OCI-LY1 (cell line): ENCODE results near the gene ANAPC5.

ENCODE experiments used
- H2AFZ ChIP-seq: fragments of 200-600 bp; sonication (generic), shearing (Covaris generic); 2 replicates; pipeline ENCODE4 v1.6.0; 2014; ENCODE audit warnings: antibody characterized with exemption, mild to moderate bottlenecking, low read length
- H3F3A ChIP-seq: fragments of 200-600 bp; sonication (generic), shearing (Covaris generic); 2 replicates; pipeline ENCODE4 v1.6.0; 2014; ENCODE audit warnings: mild to moderate bottlenecking, antibody characterized with exemption, low read length, moderate library complexity; ENCODE audit not compliant: insufficient read depth
- H3K27ac ChIP-seq: fragments of 200-600 bp; sonication (generic); 2 replicates; pipeline ENCODE4 v1.5.1; 2014; ENCODE audit warnings: low read length, mixed run types, mild to moderate bottlenecking, low read depth; ENCODE audit not compliant: poor library complexity, severe bottlenecking
- H3K27me3 ChIP-seq: fragments of 200-600 bp; sonication (generic); 2 replicates; pipeline ENCODE4 v1.6.0; 2014; ENCODE audit warnings: antibody characterized with exemption, mild to moderate bottlenecking, low read length, moderate library complexity; ENCODE audit not compliant: insufficient read depth
- H3K36me3 ChIP-seq: fragments of 200-600 bp; sonication (generic); 2 replicates; pipeline ENCODE4 v1.6.1; 2014; ENCODE audit warnings: mild to moderate bottlenecking, antibody characterized with exemption, low read length, moderate library complexity, mixed read lengths; ENCODE audit not compliant: insufficient read depth
- H3K4me1 ChIP-seq: fragments of 200-600 bp; sonication (generic); 2 replicates; pipeline ENCODE4 v1.5.1; 2014; ENCODE audit warnings: mild to moderate bottlenecking, low read length, moderate library complexity; ENCODE audit not compliant: insufficient read depth, severe bottlenecking
- H3K4me2 ChIP-seq: fragments of 200-600 bp; sonication (generic), shearing (Covaris generic); 2 replicates; pipeline ENCODE4 v1.6.1; 2014; ENCODE audit warnings: low read length
- H3K4me3 ChIP-seq: fragments of 200-600 bp; sonication (generic); 2 replicates; pipeline ENCODE4 v1.5.1; 2014; ENCODE audit warnings: low read length, low read depth, mild to moderate bottlenecking, mixed read lengths; ENCODE audit not compliant: poor library complexity, severe bottlenecking
- H3K79me2 ChIP-seq: fragments of 200-600 bp; shearing (Covaris generic); 2 replicates; pipeline ENCODE4 v1.6.1; 2016; ENCODE audit warnings: mixed run types, low read length, mixed read lengths; ENCODE audit not compliant: insufficient read depth
- H3K9ac ChIP-seq: fragments of 200-600 bp; sonication (generic), shearing (Covaris generic); 2 replicates; pipeline ENCODE4 v1.6.1; 2014; ENCODE audit warnings: mild to moderate bottlenecking, low read length, mixed read lengths
- H3K9me2 ChIP-seq: fragments of 200-600 bp; sonication (generic), shearing (Covaris generic); 2 replicates; pipeline ENCODE4 v1.6.1; 2014; ENCODE audit warnings: low read depth, mild to moderate bottlenecking, low read length, mixed read lengths
- H3K9me3 ChIP-seq: fragments of 200-600 bp; shearing (Covaris generic); 2 replicates; pipeline ENCODE4 v1.6.1; 2014; ENCODE audit warnings: low read length, mixed read lengths
- H4K20me1 ChIP-seq: fragments of 200-600 bp; sonication (generic), shearing (Covaris generic); 2 replicates; pipeline ENCODE4 v1.6.0; 2016; ENCODE audit warnings: mild to moderate bottlenecking, low read length; ENCODE audit not compliant: insufficient read depth
- CTCF ChIP-seq: fragments of 200-600 bp; sonication (generic), shearing (Covaris generic); IDR thresholded peaks from 2 replicates; pipeline ENCODE4 v1.5.1; 2017; ENCODE audit warnings: mild to moderate bottlenecking, antibody characterized with exemption, low read length, moderate library complexity, mixed read lengths
- EZH2 ChIP-seq: fragments of 200-600 bp; sonication (generic), shearing (Covaris generic); IDR thresholded peaks from 2 replicates; pipeline ENCODE4 v1.8.0; 2017; ENCODE audit warnings: borderline replicate concordance, mixed run types, mild to moderate bottlenecking, antibody characterized with exemption, low read length, moderate library complexity, mixed read lengths

ANAPC5 gene

GRCh38 chr12:121371404-121371803, 19.2 kb upstream of the ANAPC5 start:
- Histone ChIP-seq H3K4me3 (no peak overlapping the region), H3K79me2 (no peaks in the 10 kb centered on the region), H3K9me3 (no peaks in the 10 kb centered on the region), H3K36me3 (no peaks in the 10 kb centered on the region), H4K20me1 (no peaks in the 10 kb centered on the region), H3K27ac (no peak overlapping the region), H3K4me2 (no peak overlapping the region), H3K27me3 (0 out of 2 replicates have a peak, but pooled peaks cover 3% of the 10 kb centered on the region), H2AFZ (no peak overlapping the region), H3F3A (no peaks in the 10 kb centered on the region), H3K4me1 (no peaks in the 10 kb centered on the region), H3K9me2 (no peaks in the 10 kb centered on the region), H3K9ac (no peak overlapping the region)
- TF ChIP-seq CTCF: no peak
- TF ChIP-seq EZH2: no peak

GRCh38 chr12:121366063-121366459, 13.8 kb upstream of the ANAPC5 start:
- no peaks in the 10 kb centered on the region for H3K9me2 ChIP-seq
- no peak overlapping the region for H2AFZ ChIP-seq
- H3K36me3 ChIP-seq: no peaks in the 10 kb centered on the region
- TF ChIP-seq EZH2: no peak
- TF ChIP-seq CTCF: no peak
- no peaks in the 10 kb centered on the region for H3K4me1 ChIP-seq
- H3K4me3 ChIP-seq: no peak overlapping the region
- no peaks in the 10 kb centered on the region for H3K79me2 ChIP-seq
- H3F3A ChIP-seq: no peaks in the 10 kb centered on the region
- no peaks in the 10 kb centered on the region for H4K20me1 ChIP-seq
- H3K9me3 ChIP-seq: no peaks in the 10 kb centered on the region
- H3K4me2 ChIP-seq: no peak overlapping the region
- H3K9ac ChIP-seq: no peak overlapping the region
- 0 out of 2 replicates have a peak, but pooled peaks cover 11% of the 10 kb centered on the region for H3K27me3 ChIP-seq
- no peak overlapping the region for H3K27ac ChIP-seq

- H3K4me3 ChIP-seq: no peak overlapping the region
- H3K9ac ChIP-seq: no peak overlapping the region
- H3K9me3 ChIP-seq: no peaks in the 10 kb centered on the region
- no peak for TF ChIP-seq CTCF
- TF ChIP-seq EZH2: no peak
- 0 out of 2 replicates have a peak, but pooled peaks cover 11% of the 10 kb centered on the region for H3K27me3 ChIP-seq
- no peaks in the 10 kb centered on the region for H3K9me2 ChIP-seq
- no peak overlapping the region for H2AFZ ChIP-seq
- H4K20me1 ChIP-seq: no peaks in the 10 kb centered on the region
- no peaks in the 10 kb centered on the region for H3K79me2 ChIP-seq
- H3F3A ChIP-seq: no peaks in the 10 kb centered on the region
- no peaks in the 10 kb centered on the region for H3K4me1 ChIP-seq
- H3K4me2 ChIP-seq: no peak overlapping the region
- H3K27ac ChIP-seq: no peak overlapping the region
- H3K36me3 ChIP-seq: no peaks in the 10 kb centered on the region
These were observed 13.3 kb upstream of the ANAPC5 start for GRCh38 chr12:121365416-121366062.
